Lung (tissue), 16 donors: ENCODE measurements around the gene PPA1. TPM values are rescaled to one million over a fixed set of nuclear protein-coding genes. Genes with fewer than 3 reads are reported as not detected.
A peak's percentile ranks its signal among the peaks of the same experiment; 100 is the strongest.

Experiments
- ATAC-seq: fragments of 200-7000 bp; cut with Tn5 transposase; one replicate; pipeline ENCODE4 v1.9.1; 2020; ENCODE audit warnings: moderate number of reproducible peaks; ENCODE audit not compliant: insufficient read depth, low FRiP score
- DNase-seq, 3 donors: peaks; one replicate each; pipeline ENCODE4 v3.0.0-alpha.2; 2013 to 2017
- H3K27ac ChIP-seq, 2 donors: one replicate each; pipeline ENCODE4 v1.5.1; 2013; ENCODE audit warnings: mild to moderate bottlenecking in 2 of 2, moderate library complexity in 2 of 2, control low read depth in 1 of 2, inconsistent platforms in 1 of 2, low read depth in 1 of 2, low read length in 1 of 2
- H3K27me3 ChIP-seq, 3 donors: one replicate each; pipeline ENCODE4 v1.5.1; 2013; ENCODE audit warnings: low read length in 2 of 3; ENCODE audit not compliant: control insufficient read depth in 3 of 3, insufficient read depth in 3 of 3
- H3K36me3 ChIP-seq, 4 donors: one replicate each; pipeline ENCODE4 v1.5.1; 2013; ENCODE audit warnings: low read length in 4 of 4, mild to moderate bottlenecking in 1 of 4, moderate library complexity in 1 of 4; ENCODE audit not compliant: control insufficient read depth in 4 of 4, insufficient read depth in 4 of 4
- H3K4me1 ChIP-seq, 5 donors: one replicate each; pipeline ENCODE4 v1.5.1; 2013; ENCODE audit warnings: low read length in 5 of 5, mild to moderate bottlenecking in 2 of 5, moderate library complexity in 1 of 5; ENCODE audit not compliant: control insufficient read depth in 5 of 5, insufficient read depth in 5 of 5
- H3K4me3 ChIP-seq: one replicate; pipeline ENCODE4 v1.5.1; 2013; ENCODE audit warnings: mild to moderate bottlenecking, control low read depth, moderate library complexity
- H3K9ac ChIP-seq, 2 donors: one replicate each; pipeline ENCODE4 v1.5.1; 2013; ENCODE audit warnings: low read length in 2 of 2, control low read depth in 1 of 2; ENCODE audit not compliant: insufficient read depth in 1 of 2
- H3K9me3 ChIP-seq, 4 donors: one replicate each; pipeline ENCODE4 v1.5.1; 2013; ENCODE audit warnings: low read length in 3 of 4, mild to moderate bottlenecking in 1 of 4, moderate library complexity in 1 of 4; ENCODE audit not compliant: control insufficient read depth in 4 of 4, insufficient read depth in 3 of 4
- CTCF ChIP-seq: IDR thresholded peaks from 2 replicates; pipeline ENCODE4 v1.5.1; 2012; ENCODE audit warnings: mild to moderate bottlenecking; ENCODE audit errors: control extremely low read depth, extremely low read depth
- WGBS, 2 donors: extraction: QIAGEN DNeasy Blood & Tissue Kit; methylation state at CpG; one replicate each; pipeline ENCODE4 v1.1.7; 2013; 5-methylcytosine and 5-hydroxymethylcytosine counted together
- long read RNA-seq, 5 donors: transcript quantifications; one replicate each; lab custom pipeline, GENCODE V29; 2026
- polyA plus RNA-seq, 2 donors: library from polyadenylated mRNA; stranded (reverse); fragments of 200-250 nt; gene quantifications; one replicate each; pipeline ENCODE4 v1.2.1, GENCODE V29; 2013
- total RNA-seq, 2 donors: library from RNA; depleted of rRNA in 1 of 2; stranded (reverse); fragments of >200 nt in 1 of 2; gene quantifications; one replicate each; pipeline ENCODE4 v1.2.1, GENCODE V29; 2014 to 2021
- donor health status: control.
- donor health status: control.
- donor health status: Bipolar disorder and iron deficiency.
- donor health status: healthy.
- donor health status: DM: yes; HTN: yes; CAD: no.

The PPA1 gene
- 100 to 1,000 TPM; 165 to 167 TPM for total RNA-seq
- 100 to 1,000 TPM; 214 to 251 TPM for polyA plus RNA-seq
- long read RNA-seq, donor 1, transcript PPA1-202 (11 exons, 1,295 nt), result major isoform, 61 of 269 reads
- long read RNA-seq, donor 1, partial matches to known transcripts, result 208 of 269 reads
- long read RNA-seq, donor 1, other reads (novel, unspliced or antisense), result 0 of 269 reads
- long read RNA-seq, donor 2, transcript PPA1-202 (11 exons, 1,295 nt), result major isoform, 27 of 32 reads
- long read RNA-seq, donor 2, partial matches to known transcripts, result 5 of 32 reads
- long read RNA-seq, donor 2, other reads (novel, unspliced or antisense), result 0 of 32 reads
- long read RNA-seq, donor 3, transcript PPA1-202 (11 exons, 1,295 nt), result major isoform, 13 of 37 reads
- long read RNA-seq, donor 3, partial matches to known transcripts, result 24 of 37 reads
- long read RNA-seq, donor 3, other reads (novel, unspliced or antisense), result 0 of 37 reads
- long read RNA-seq, donor 4, transcript PPA1-202 (11 exons, 1,295 nt), result major isoform, 29 of 236 reads
- long read RNA-seq, donor 4, partial matches to known transcripts, result 207 of 236 reads
- long read RNA-seq, donor 4, other reads (novel, unspliced or antisense), result 0 of 236 reads
- long read RNA-seq, donor 5, transcript PPA1-202 (11 exons, 1,295 nt), result major isoform, 68 of 68 reads
- long read RNA-seq, donor 5, partial matches to known transcripts, result 0 of 68 reads
- long read RNA-seq, donor 5, other reads (novel, unspliced or antisense), result 0 of 68 reads

- peak within 1 kb of the TSS; percentile 84 for H3K9ac ChIP-seq
- no peaks in the 10 kb centered on the region for H3K9me3 ChIP-seq
- no peaks in the 10 kb centered on the region for H3K27me3 ChIP-seq
- 0 to 1% methylated on average over 51 to 74 of the region's 74 CpGs for WGBS, 2 donors
- H3K4me3 ChIP-seq, result peak within 1 kb of the TSS; percentile 66
- DNase-seq (peak; percentile 97 to 98 (median 98)), ATAC-seq (peak; percentile 98)
- H3K27ac ChIP-seq, result peak within 1 kb of the TSS; percentile 76 to 90
- TF ChIP-seq CTCF, result no peak
- peaks cover 0 to 22% (median 6%) of the 10 kb centered on the region in 5 donors for H3K4me1 ChIP-seq
- H3K36me3 ChIP-seq, result peaks cover 0 to 7% (median 2%) of the 10 kb centered on the region in 4 donors
Measured at GRCh38 chr10:70233109-70233938, at the start of gene PPA1. PPA1 (minus strand) TSS chr10:70233429; CDS start chr10:70233327, 102 bp downstream.

- H3K9ac ChIP-seq, result no peak overlapping the region
- DNase-seq (no peak), ATAC-seq (no peak)
- WGBS, 2 donors, result 83 to 89% methylated on average over 1 of the region's 1 CpG
- H3K36me3 ChIP-seq, result no peaks in the 10 kb centered on the region
- H3K27me3 ChIP-seq, result peaks cover 0 to 43% (median 43%) of the 10 kb centered on the region in 3 donors
- TF ChIP-seq CTCF, result no peak
- H3K27ac ChIP-seq, result no peak overlapping the region
- H3K9me3 ChIP-seq, result no peaks in the 10 kb centered on the region
- H3K4me3 ChIP-seq, result no peak overlapping the region
- H3K4me1 ChIP-seq, result peaks cover 0 to 4% (median 0%) of the 10 kb centered on the region in 5 donors
Measured at GRCh38 chr10:70281609-70282008, 48.4 kb upstream of the PPA1 start.

GRCh38 chr10:70280099-70280498, 46.9 kb upstream of the PPA1 start:
- Histone ChIP-seq H3K27me3 (peaks cover 0 to 39% (median 35%) of the 10 kb centered on the region in 3 donors), H3K27ac (no peak overlapping the region), H3K9ac (no peak overlapping the region), H3K36me3 (no peaks in the 10 kb centered on the region), H3K4me3 (no peak overlapping the region), H3K9me3 (no peaks in the 10 kb centered on the region), H3K4me1 (peaks cover 0 to 4% (median 0%) of the 10 kb centered on the region in 5 donors)
- 67 to 76% methylated on average over 6 of the region's 6 CpGs for WGBS, 2 donors
- ATAC-seq, result no peak
- no peak for TF ChIP-seq CTCF
- no peak for DNase-seq
